H9 (cell line): ENCODE results near the gene FBN2. TPM values are rescaled to one million over a fixed set of nuclear protein-coding genes. Genes with fewer than 3 reads are reported as not detected.

Source experiments
- DNase-seq: peaks from one replicate; pipeline ENCODE4 v3.0.0-alpha.2; 2017
- H2AFZ ChIP-seq: one replicate; pipeline ENCODE4 v1.6.1; 2013; ENCODE audit warnings: mild to moderate bottlenecking, low read length, control low read depth, moderate library complexity
- H2AK5ac ChIP-seq: 2 replicates; pipeline ENCODE4 v1.6.1; 2013; ENCODE audit warnings: low read length, control low read depth, mixed read lengths; ENCODE audit not compliant: insufficient read length
- H2BK120ac ChIP-seq: one replicate; pipeline ENCODE4 v1.6.1; 2013; ENCODE audit warnings: low read depth, mild to moderate bottlenecking, low read length, control low read depth, inconsistent platforms; ENCODE audit not compliant: poor library complexity, severe bottlenecking
- H2BK12ac ChIP-seq: 2 replicates; pipeline ENCODE4 v1.6.1; 2013; ENCODE audit warnings: low read length, control low read depth, mixed read lengths, low read depth; ENCODE audit not compliant: insufficient read length
- H2BK15ac ChIP-seq: 2 replicates; pipeline ENCODE4 v1.6.1; 2013; ENCODE audit warnings: low read depth, low read length, control low read depth
- H2BK20ac ChIP-seq: one replicate; pipeline ENCODE4 v1.6.1; 2013; ENCODE audit warnings: low read depth, mild to moderate bottlenecking, low read length, control low read depth, inconsistent platforms; ENCODE audit not compliant: poor library complexity, severe bottlenecking
- H2BK5ac ChIP-seq: 2 replicates; pipeline ENCODE4 v1.6.1; 2013; ENCODE audit warnings: low read length, control low read depth, mixed read lengths; ENCODE audit not compliant: insufficient read length
- H3K14ac ChIP-seq: 2 replicates; pipeline ENCODE4 v1.6.1; 2013; ENCODE audit warnings: low read length, control low read depth; ENCODE audit not compliant: insufficient read depth
- H3K18ac ChIP-seq: 2 replicates; pipeline ENCODE4 v1.6.1; 2013; ENCODE audit warnings: low read depth, mild to moderate bottlenecking, mixed read lengths, low read length, control low read depth; ENCODE audit not compliant: insufficient read length
- H3K23ac ChIP-seq: 2 replicates; pipeline ENCODE4 v1.6.1; 2013; ENCODE audit warnings: low read length, control low read depth, mixed read lengths, low read depth; ENCODE audit not compliant: insufficient read length
- H3K23me2 ChIP-seq: 2 replicates; pipeline ENCODE4 v1.6.1; 2013; ENCODE audit warnings: low read depth, mild to moderate bottlenecking, mixed read lengths, low read length, control low read depth; ENCODE audit not compliant: insufficient read length, poor library complexity, severe bottlenecking
- H3K27ac ChIP-seq: 2 replicates; pipeline ENCODE4 v1.5.1; 2013; ENCODE audit warnings: low read length, control low read depth, mixed read lengths, low read depth; ENCODE audit not compliant: insufficient read length
- H3K27me3 ChIP-seq: 2 replicates; pipeline ENCODE4 v1.6.1; 2013; ENCODE audit warnings: low read length, control low read depth, inconsistent platforms; ENCODE audit not compliant: insufficient read depth
- H3K4ac ChIP-seq: 2 replicates; pipeline ENCODE4 v1.6.1; 2013; ENCODE audit warnings: low read depth, mild to moderate bottlenecking, control low read depth, inconsistent platforms, low read length, moderate library complexity
- H3K4me1 ChIP-seq: 2 replicates; pipeline ENCODE4 v1.6.1; 2013; ENCODE audit warnings: low read length, control low read depth, inconsistent platforms; ENCODE audit not compliant: insufficient read depth
- H3K4me2 ChIP-seq: 2 replicates; pipeline ENCODE4 v1.6.1; 2013; ENCODE audit warnings: low read length, control low read depth, mixed read lengths; ENCODE audit not compliant: insufficient read length, insufficient read depth
- H3K56ac ChIP-seq: 2 replicates; pipeline ENCODE4 v1.6.1; 2013; ENCODE audit warnings: low read depth, mild to moderate bottlenecking, mixed read lengths, low read length, control low read depth; ENCODE audit not compliant: insufficient read length
- H3K79me1 ChIP-seq: 2 replicates; pipeline ENCODE4 v1.6.1; 2013; ENCODE audit warnings: low read depth, mild to moderate bottlenecking, moderate library complexity, low read length, control low read depth, inconsistent platforms; ENCODE audit not compliant: insufficient read depth, poor library complexity, severe bottlenecking
- H3K79me2 ChIP-seq: 2 replicates; pipeline ENCODE4 v1.6.1; 2013; ENCODE audit warnings: low read length, control low read depth, inconsistent platforms; ENCODE audit not compliant: insufficient read depth
- H3K9ac ChIP-seq: 2 replicates; pipeline ENCODE4 v1.6.1; 2013; ENCODE audit warnings: low read length, control low read depth, mixed read lengths; ENCODE audit not compliant: insufficient read length; ENCODE audit errors: extremely low read depth
- H3K9me3 ChIP-seq: one replicate; pipeline ENCODE4 v1.6.1; 2013; ENCODE audit warnings: low read depth, low read length, inconsistent platforms; ENCODE audit not compliant: control insufficient read depth
- H3T11ph ChIP-seq: one replicate; pipeline ENCODE4 v1.6.1; 2013; ENCODE audit warnings: mild to moderate bottlenecking, low read length, control low read depth, inconsistent platforms
- H4K20me1 ChIP-seq: one replicate; pipeline ENCODE4 v1.6.1; 2013; ENCODE audit not compliant: control insufficient read depth, insufficient read length, insufficient read depth
- H4K5ac ChIP-seq: 2 replicates; pipeline ENCODE4 v1.6.1; 2013; ENCODE audit warnings: low read depth, mild to moderate bottlenecking, mixed read lengths, low read length, control low read depth; ENCODE audit not compliant: insufficient read length
- H4K8ac ChIP-seq: replicated peaks from 2 replicates; pipeline ENCODE4 v1.6.1; 2013; ENCODE audit warnings: low read length, control low read depth, mixed read lengths, low read depth; ENCODE audit not compliant: insufficient read length
- H4K91ac ChIP-seq: 2 replicates; pipeline ENCODE4 v1.6.1; 2013; ENCODE audit warnings: low read depth, mild to moderate bottlenecking, moderate library complexity, mixed read lengths, low read length, control low read depth; ENCODE audit not compliant: insufficient read length
- H3K27ac Mint-ChIP-seq, 3 experiments: 2 replicates in 2 of 3; 3 replicates in 1 of 3; pipeline ENCODE4 v1.8.0; 2020 to 2021; ENCODE audit warnings: mixed read lengths in 3 of 3, mild to moderate bottlenecking in 1 of 3, moderate library complexity in 1 of 3
- H3K27me3 Mint-ChIP-seq: 2 replicates; pipeline ENCODE4 v1.8.0; 2021; ENCODE audit warnings: low read depth, mild to moderate bottlenecking, moderate library complexity, mixed read lengths
- H3K36me3 Mint-ChIP-seq, 3 experiments: 2 replicates in 2 of 3; 3 replicates in 1 of 3; pipeline ENCODE4 v1.8.0; 2020 to 2021; ENCODE audit warnings: low read depth in 3 of 3, mixed read lengths in 3 of 3; ENCODE audit not compliant: insufficient read depth in 1 of 3
- H3K4me1 Mint-ChIP-seq, 2 experiments: 2 replicates each; pipeline ENCODE4 v1.8.0; 2020; ENCODE audit warnings: mixed read lengths in 2 of 2
- H3K4me3 Mint-ChIP-seq, 2 experiments: 2 replicates in 1 of 2; 3 replicates in 1 of 2; pipeline ENCODE4 v1.8.0; 2020 to 2021; ENCODE audit warnings: mild to moderate bottlenecking in 2 of 2, mixed read lengths in 2 of 2, moderate library complexity in 1 of 2
- H3K9me3 Mint-ChIP-seq, 2 experiments: 2 replicates in 1 of 2; 3 replicates in 1 of 2; pipeline ENCODE4 v1.8.0; 2020; ENCODE audit warnings: mild to moderate bottlenecking in 2 of 2, mixed read lengths in 2 of 2, moderate library complexity in 1 of 2
- WGBS: extraction: QIAGEN DNeasy Blood & Tissue Kit; methylation state at CpG from one replicate; pipeline ENCODE4 v1.1.7; 2013; ENCODE audit warnings: missing lambda C conversion rate, low lambda C conversion rate, mixed read lengths; ENCODE audit not compliant: insufficient read length; ENCODE audit errors: extremely low coverage; 5-methylcytosine and 5-hydroxymethylcytosine counted together
- total RNA-seq: library from RNA; stranded (reverse); gene quantifications from 2 replicates; pipeline ENCODE4 v1.2.1, GENCODE V29; 2021
- TF ChIP-seq, protein P1 (sequence below): fragments of 200-600 bp; sonication (generic); conservative IDR thresholded peaks from 3 replicates; pipeline ENCODE4 v1.8.0; 2021; ENCODE audit warnings: antibody characterized with exemption, mild to moderate bottlenecking

FBN2 gene
- total RNA-seq, 1 experiment from 2014 or later: 8.3 TPM

DNA sequence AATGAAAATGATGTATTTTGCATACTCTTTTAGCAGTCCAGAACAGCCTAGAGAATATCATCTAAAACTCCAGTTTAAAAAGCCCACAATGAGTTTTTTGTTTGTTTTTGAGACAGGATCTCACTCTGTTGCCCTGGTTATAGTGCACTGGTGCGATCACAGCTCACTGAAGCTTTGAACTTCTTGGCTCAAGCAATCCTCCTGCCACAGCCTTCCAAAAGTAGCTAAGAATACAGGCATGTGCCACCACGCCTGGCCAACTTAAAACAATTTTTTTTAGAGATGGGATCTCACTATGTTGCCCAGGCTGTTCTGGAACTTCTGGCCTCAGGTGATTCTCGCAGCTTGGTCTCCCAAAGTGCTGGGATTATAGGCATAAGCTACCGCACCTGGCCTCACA, 175.7 kb downstream of the FBN2 start:
- no peaks in the 10 kb centered on the region for H3K79me2 ChIP-seq
- no peak overlapping the region for H3K27ac ChIP-seq
- H3K18ac ChIP-seq: no peak overlapping the region
- no peak overlapping the region for H4K5ac ChIP-seq
- H2AFZ ChIP-seq: no peak overlapping the region
- no peak overlapping the region for H3K56ac ChIP-seq
- H3K27ac Mint-ChIP-seq: no peak overlapping the region
- no peak overlapping the region for H2BK20ac ChIP-seq
- TF ChIP-seq, protein P1, sequence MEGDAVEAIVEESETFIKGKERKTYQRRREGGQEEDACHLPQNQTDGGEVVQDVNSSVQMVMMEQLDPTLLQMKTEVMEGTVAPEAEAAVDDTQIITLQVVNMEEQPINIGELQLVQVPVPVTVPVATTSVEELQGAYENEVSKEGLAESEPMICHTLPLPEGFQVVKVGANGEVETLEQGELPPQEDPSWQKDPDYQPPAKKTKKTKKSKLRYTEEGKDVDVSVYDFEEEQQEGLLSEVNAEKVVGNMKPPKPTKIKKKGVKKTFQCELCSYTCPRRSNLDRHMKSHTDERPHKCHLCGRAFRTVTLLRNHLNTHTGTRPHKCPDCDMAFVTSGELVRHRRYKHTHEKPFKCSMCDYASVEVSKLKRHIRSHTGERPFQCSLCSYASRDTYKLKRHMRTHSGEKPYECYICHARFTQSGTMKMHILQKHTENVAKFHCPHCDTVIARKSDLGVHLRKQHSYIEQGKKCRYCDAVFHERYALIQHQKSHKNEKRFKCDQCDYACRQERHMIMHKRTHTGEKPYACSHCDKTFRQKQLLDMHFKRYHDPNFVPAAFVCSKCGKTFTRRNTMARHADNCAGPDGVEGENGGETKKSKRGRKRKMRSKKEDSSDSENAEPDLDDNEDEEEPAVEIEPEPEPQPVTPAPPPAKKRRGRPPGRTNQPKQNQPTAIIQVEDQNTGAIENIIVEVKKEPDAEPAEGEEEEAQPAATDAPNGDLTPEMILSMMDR: no peak
- no peaks in the 10 kb centered on the region for H4K20me1 ChIP-seq
- no peak overlapping the region for H2BK15ac ChIP-seq
- H3K23ac ChIP-seq: no peak overlapping the region
- H3K9ac ChIP-seq: no peak overlapping the region
- no peak overlapping the region for H2BK5ac ChIP-seq
- no peaks in the 10 kb centered on the region for H3K9me3 Mint-ChIP-seq
- no peaks in the 10 kb centered on the region for H3K27me3 Mint-ChIP-seq
- H3T11ph ChIP-seq: no peak overlapping the region
- WGBS: no CpG with 5 or more reads among the region's 4 CpGs
- H3K9me3 ChIP-seq: no peaks in the 10 kb centered on the region
- H3K23me2 ChIP-seq: no peaks in the 10 kb centered on the region
- H3K79me1 ChIP-seq: no peaks in the 10 kb centered on the region
- no peak overlapping the region for H2BK120ac ChIP-seq
- no peak overlapping the region for H3K4me3 Mint-ChIP-seq
- H3K4me2 ChIP-seq: no peak overlapping the region
- 0 out of 4 replicates have a peak, but pooled peaks cover 0 to 4% of the 10 kb centered on the region in 2 experiments for H3K4me1 Mint-ChIP-seq
- DNase-seq: no peak
- H2AK5ac ChIP-seq: no peak overlapping the region
- no peak overlapping the region for H2BK12ac ChIP-seq
- no peaks in the 10 kb centered on the region for H3K4me1 ChIP-seq
- no peak overlapping the region for H4K91ac ChIP-seq
- no peak overlapping the region for H3K14ac ChIP-seq
- H3K36me3 Mint-ChIP-seq: no peaks in the 10 kb centered on the region; a peak in 1 of 7 replicates
- no peak overlapping the region for H4K8ac ChIP-seq
- no peaks in the 10 kb centered on the region for H3K27me3 ChIP-seq
- no peak overlapping the region for H3K4ac ChIP-seq
